Panc1 (cell line): Measurements from ENCODE around the gene CRISP1. TPM values are rescaled to one million over a fixed set of nuclear protein-coding genes. Genes with fewer than 3 reads are reported as not detected.

Source experiments
- ATAC-seq: fragments of 200-7000 bp; cut with Tn5 transposase; 2 replicates; pipeline ENCODE4 v1.9.1; 2020; ENCODE audit warnings: mild to moderate bottlenecking, moderate library complexity
- BruUV-seq: library from RNA; stranded (reverse); fragments of 400-500 nt; replicated peaks from 2 replicates; lab custom pipeline; 2021; lab: Mats Ljungman, UMichigan
- CTCF ChIA-PET: fragments of 300-600 bp; sonication (Branson Sonifier 250); formaldehyde crosslinking; loops from one replicate; lab custom pipeline; 2022; ENCODE audit warnings: antibody characterized with exemption; lab: Charles Lee
- POLR2A ChIA-PET: fragments of 300-600 bp; sonication (Branson Sonifier 250); formaldehyde crosslinking; loops from one replicate; lab custom pipeline; 2022; ENCODE audit warnings: antibody characterized with exemption; lab: Charles Lee
- DNase-seq: peaks from one replicate; pipeline ENCODE4 v3.0.0-alpha.2; 2010; ENCODE audit warnings: low read depth, low spot score
- H3K27ac ChIP-seq: 2 replicates; pipeline ENCODE4 v1.5.1; 2011; ENCODE audit warnings: mild to moderate bottlenecking, low read length, inconsistent platforms
- H3K27me3 ChIP-seq: fragments of 200-500 bp; sonication (Bioruptor generic); 2 replicates; pipeline ENCODE4 v1.6.0; 2014; ENCODE audit warnings: low read length, inconsistent platforms; ENCODE audit not compliant: control insufficient read depth, insufficient read depth
- H3K36me3 ChIP-seq: fragments of 200-500 bp; sonication (Bioruptor generic); 2 replicates; pipeline ENCODE4 v1.5.1; 2014; ENCODE audit warnings: inconsistent platforms, mild to moderate bottlenecking, low read length, moderate library complexity; ENCODE audit not compliant: control insufficient read depth, insufficient read depth
- H3K4me1 ChIP-seq: 2 replicates; pipeline ENCODE4 v1.5.1; 2011; ENCODE audit warnings: inconsistent platforms, mild to moderate bottlenecking, low read length, moderate library complexity; ENCODE audit not compliant: control insufficient read depth, insufficient read depth
- H3K4me3 ChIP-seq, 2 experiments: 2 replicates each; pipeline ENCODE4 v1.5.1; 2011 to 2012; ENCODE audit warnings: low read depth in 2 of 2, low read length in 2 of 2, mild to moderate bottlenecking in 2 of 2, inconsistent platforms in 1 of 2, moderate library complexity in 1 of 2
- H3K9me3 ChIP-seq: fragments of 200-500 bp; sonication (Bioruptor generic); 2 replicates; pipeline ENCODE4 v1.5.1; 2014; ENCODE audit warnings: low read depth, mild to moderate bottlenecking, inconsistent platforms, low read length, moderate library complexity; ENCODE audit not compliant: control insufficient read depth, insufficient read depth
- CTCF ChIP-seq: fragments of 450-650 bp; IDR thresholded peaks from 2 replicates; pipeline ENCODE4 v1.5.1; 2017; ENCODE audit warnings: mild to moderate bottlenecking
- REST ChIP-seq, 2 experiments: IDR thresholded peaks; 2 replicates each; pipeline ENCODE4 v1.6.1; 2011 to 2012; ENCODE audit warnings: low read depth in 2 of 2, control low read depth in 1 of 2, low read length in 1 of 2, mild to moderate bottlenecking in 1 of 2, moderate library complexity in 1 of 2; ENCODE audit not compliant: insufficient read depth in 1 of 2
- SIN3A ChIP-seq: IDR thresholded peaks from 2 replicates; pipeline ENCODE4 v1.6.1; 2012; ENCODE audit warnings: low read depth, mild to moderate bottlenecking, low read length, moderate library complexity, borderline replicate concordance; ENCODE audit not compliant: insufficient read depth
- TCF7L2 ChIP-seq: IDR thresholded peaks from 2 replicates; pipeline ENCODE4 v1.6.1; 2011; ENCODE audit warnings: mild to moderate bottlenecking, low read depth, low read length, inconsistent platforms
- in situ Hi-C: cut with HindIII; loops from 2 replicates; pipeline ENCODE4 v1.10.0; 2016; ENCODE audit warnings: low sequenced_read_pairs, low pct_unique_long_range_greater_than_20kb
- intact Hi-C: fragments of 100-400 bp; cut with micrococcal nuclease; formaldehyde crosslinking; loops from one replicate; pipeline ENCODE4 v1.10.0; 2022; ENCODE audit not compliant: unreplicated experiment
- total RNA-seq: library from RNA; stranded (reverse); gene quantifications from one replicate; pipeline ENCODE4 v1.2.1, GENCODE V29; 2021; ENCODE audit not compliant: unreplicated experiment

The CRISP1 gene
- total RNA-seq, 1 experiment from 2014 or later, result not detected

- intact Hi-C loops, result no loop called here
- ChIA-PET POLR2A (no interaction called here), CTCF (no interaction called here)
- Histone ChIP-seq H3K4me1 (no peaks in the 10 kb centered on the region), H3K4me3 (no peak overlapping the region), H3K36me3 (no peaks in the 10 kb centered on the region), H3K27ac (no peak overlapping the region), H3K27me3 (no peaks in the 10 kb centered on the region), H3K9me3 (no peaks in the 10 kb centered on the region)
- no peak for TF ChIP-seq CTCF
- TF ChIP-seq REST (IDR thresholded peaks at IDR 0.05; ENCODE audit: insufficient read depth in 1 of 2, low read depth in 2 of 2, low read length in 1 of 2), result no peak
- in situ Hi-C loops, result no loop called here
- ATAC-seq (no peak), DNase-seq (no peak)
- BruUV-seq, result no TSS peak
Observed at GRCh38 chr6:49892280-49892679, 25.9 kb upstream of the CRISP1 start.

GRCh38 chr6:49890988-49891387 is 24.7 kb upstream of the CRISP1 start:
- POLR2A ChIA-PET, result no interaction called here
- no peak for DNase-seq
- Histone ChIP-seq H3K9me3 (no peaks in the 10 kb centered on the region), H3K27ac (no peak overlapping the region), H3K4me1 (no peaks in the 10 kb centered on the region), H3K27me3 (no peaks in the 10 kb centered on the region), H3K4me3 (no peak overlapping the region), H3K36me3 (no peaks in the 10 kb centered on the region)
- CTCF ChIA-PET, result no interaction called here
- in situ Hi-C loops (no loop called here), intact Hi-C loops (no loop called here)
- TF ChIP-seq TCF7L2 (peak; percentile 96), SIN3A (no peak), CTCF (no peak)
- no TSS peak for BruUV-seq
- ATAC-seq, result peak; percentile 62; the same call in 1 of the 2 replicates
